Fibroblast of lung (primary cell): ENCODE data around the gene NSUN3. TPM values are rescaled to one million over a fixed set of nuclear protein-coding genes. Genes with fewer than 3 reads are reported as not detected.
A peak's percentile ranks its signal among the peaks of the same experiment; 100 is the strongest.

Experiments used
- DNase-seq, 2 donors: peaks; one replicate each; pipeline versions ENCODE4 v3.0.0 to v3.0.0-alpha.2; 2010; ENCODE audit warnings: low read depth in 2 of 2
- H2AFZ ChIP-seq: 2 replicates; pipeline ENCODE4 v1.5.1; 2012; ENCODE audit warnings: low read length, control low read depth, inconsistent platforms
- H3K27ac ChIP-seq: 2 replicates; pipeline ENCODE4 v1.5.1; 2011; ENCODE audit warnings: low read length, control low read depth; ENCODE audit not compliant: insufficient read depth
- H3K27me3 ChIP-seq: 2 replicates; pipeline ENCODE4 v1.5.1; 2011; ENCODE audit warnings: mild to moderate bottlenecking, low read length; ENCODE audit not compliant: control insufficient read depth, insufficient read depth
- H3K36me3 ChIP-seq: 2 replicates; pipeline ENCODE4 v1.5.1; 2011; ENCODE audit warnings: low read length; ENCODE audit not compliant: control insufficient read depth, insufficient read depth
- H3K4me1 ChIP-seq: 2 replicates; pipeline ENCODE4 v1.5.1; 2011; ENCODE audit warnings: low read length; ENCODE audit not compliant: control insufficient read depth, insufficient read depth; ENCODE audit errors: extremely low read depth
- H3K4me2 ChIP-seq: 2 replicates; pipeline ENCODE4 v1.5.1; 2011; ENCODE audit warnings: low read length, control low read depth; ENCODE audit not compliant: insufficient read depth; ENCODE audit errors: extremely low read depth
- H3K4me3 ChIP-seq, 4 experiments: fragments of 200-600 bp in 1 of 4; sonication (generic) in 1 of 4; replicated peaks in 1 of 4; 2 replicates each; pipeline ENCODE4 v1.5.1; 2011 to 2016; ENCODE audit warnings: low read length in 4 of 4, low read depth in 3 of 4, mild to moderate bottlenecking in 3 of 4, control low read depth in 2 of 4, inconsistent platforms in 1 of 4, mixed read lengths in 1 of 4; ENCODE audit not compliant: insufficient read depth in 1 of 4; ENCODE audit errors: control extremely low read depth in 1 of 4
- H3K79me2 ChIP-seq: 2 replicates; pipeline ENCODE4 v1.5.1; 2012; ENCODE audit warnings: mild to moderate bottlenecking, low read length, inconsistent platforms; ENCODE audit not compliant: control insufficient read depth, insufficient read depth
- H3K9ac ChIP-seq: 2 replicates; pipeline ENCODE4 v1.5.1; 2011; ENCODE audit warnings: mild to moderate bottlenecking, low read length, control low read depth; ENCODE audit not compliant: insufficient read depth
- H3K9me3 ChIP-seq: 2 replicates; pipeline ENCODE4 v1.5.1; 2012; ENCODE audit warnings: low read depth, low read length; ENCODE audit not compliant: control insufficient read depth, insufficient read depth
- H4K20me1 ChIP-seq: 2 replicates; pipeline ENCODE4 v1.5.1; 2011; ENCODE audit warnings: low read length; ENCODE audit not compliant: control insufficient read depth, insufficient read depth; ENCODE audit errors: extremely low read depth
- CTCF ChIP-seq, 2 donors: IDR thresholded peaks in 1 of 2; conservative IDR thresholded peaks in 1 of 2; 1 replicate in 1 of 2; 2 replicates in 1 of 2; pipeline ENCODE4 v1.5.1; 2011 to 2012; ENCODE audit warnings: low read length in 2 of 2, control low read depth in 1 of 2, inconsistent platforms in 1 of 2, low read depth in 1 of 2, mild to moderate bottlenecking in 1 of 2
- EZH2 ChIP-seq: IDR thresholded peaks from 2 replicates; pipeline ENCODE4 v1.5.1; 2012; ENCODE audit warnings: low read length, control low read depth, mild to moderate bottlenecking; ENCODE audit errors: missing control alignments
- polyA plus RNA-seq, 2 donors: library from polyadenylated mRNA; depleted of rRNA in 1 of 2; stranded (reverse) in 1 of 2; unstranded in 1 of 2; fragments of >200 nt; gene quantifications; 2 replicates each; pipeline ENCODE4 v1.2.1, GENCODE V29; 2011 to 2012; ENCODE audit warnings: missing spikeins in 1 of 2
- total RNA-seq: library from RNA; depleted of rRNA; stranded (reverse); fragments of >200 nt; gene quantifications from 2 replicates; pipeline ENCODE4 v1.2.1, GENCODE V29; 2014

Gene NSUN3
- total and polyA plus RNA-seq, 2 donors (not counting 1 experiment from before 2014, with no cell fraction given): 6.2 to 23.1 TPM

GRCh38 chr3:94137377-94137776, 74.5 kb downstream of the NSUN3 start:
- DNase-seq: peak; percentile 1 to 44
- TF ChIP-seq EZH2 (no peak), CTCF (conservative IDR thresholded peaks at IDR 0.05 in 1 of 2, IDR thresholded peaks at IDR 0.05 in 1 of 2; ENCODE audit: low read depth in 1 of 2, low read length in 2 of 2) (no peak)
- Histone ChIP-seq H3K79me2 (no peaks in the 10 kb centered on the region), H3K4me2 (peak overlapping the region; percentile 21), H3K27ac (no peak overlapping the region), H3K4me3 (peak overlapping the region in 1 of 4 experiments; percentile 3), H3K9me3 (no peaks in the 10 kb centered on the region), H3K4me1 (no peaks in the 10 kb centered on the region), H4K20me1 (no peaks in the 10 kb centered on the region), H2AFZ (no peak overlapping the region), H3K36me3 (no peaks in the 10 kb centered on the region), H3K27me3 (no peaks in the 10 kb centered on the region), H3K9ac (no peak overlapping the region)

GRCh38 chr3:94146455-94146854, 83.6 kb downstream of the NSUN3 start:
- H3K79me2 ChIP-seq: no peaks in the 10 kb centered on the region
- TF ChIP-seq CTCF (conservative IDR thresholded peaks at IDR 0.05 in 1 of 2, IDR thresholded peaks at IDR 0.05 in 1 of 2; ENCODE audit: low read depth in 1 of 2, low read length in 2 of 2): no peak
- TF ChIP-seq EZH2: no peak
- H3K4me1 ChIP-seq: no peaks in the 10 kb centered on the region
- no peaks in the 10 kb centered on the region for H3K27me3 ChIP-seq
- no peaks in the 10 kb centered on the region for H3K36me3 ChIP-seq
- H3K4me3 ChIP-seq: no peak overlapping the region
- H3K4me2 ChIP-seq: no peak overlapping the region
- H2AFZ ChIP-seq: no peak overlapping the region
- peak in 1 of 2 donors; percentile 15 for DNase-seq
- no peaks in the 10 kb centered on the region for H4K20me1 ChIP-seq
- H3K27ac ChIP-seq: no peak overlapping the region
- no peak overlapping the region for H3K9ac ChIP-seq
- no peaks in the 10 kb centered on the region for H3K9me3 ChIP-seq

GRCh38 chr3:94147012-94147411, 84.2 kb downstream of the NSUN3 start:
- H3K9me3 ChIP-seq: no peaks in the 10 kb centered on the region
- no peak overlapping the region for H3K4me3 ChIP-seq
- H2AFZ ChIP-seq: no peak overlapping the region
- no peak overlapping the region for H3K9ac ChIP-seq
- no peak overlapping the region for H3K4me2 ChIP-seq
- no peak overlapping the region for H3K27ac ChIP-seq
- no peaks in the 10 kb centered on the region for H3K4me1 ChIP-seq
- H4K20me1 ChIP-seq: no peaks in the 10 kb centered on the region
- no peak for DNase-seq
- TF ChIP-seq EZH2: no peak
- no peak for TF ChIP-seq CTCF (conservative IDR thresholded peaks at IDR 0.05 in 1 of 2, IDR thresholded peaks at IDR 0.05 in 1 of 2; ENCODE audit: low read depth in 1 of 2, low read length in 2 of 2)
- no peaks in the 10 kb centered on the region for H3K79me2 ChIP-seq
- no peaks in the 10 kb centered on the region for H3K36me3 ChIP-seq
- no peaks in the 10 kb centered on the region for H3K27me3 ChIP-seq
